HG02981 (cell line): ENCODE results near the gene PSAPL1.

ENCODE experiments used
- ATAC-seq: cut with Tn5 transposase; IDR thresholded peaks from one replicate; pipeline ENCODE4 v1.9.1; 2021; ENCODE audit warnings: mild to moderate bottlenecking, moderate library complexity; ENCODE audit not compliant: unreplicated experiment

Gene PSAPL1, protein sequence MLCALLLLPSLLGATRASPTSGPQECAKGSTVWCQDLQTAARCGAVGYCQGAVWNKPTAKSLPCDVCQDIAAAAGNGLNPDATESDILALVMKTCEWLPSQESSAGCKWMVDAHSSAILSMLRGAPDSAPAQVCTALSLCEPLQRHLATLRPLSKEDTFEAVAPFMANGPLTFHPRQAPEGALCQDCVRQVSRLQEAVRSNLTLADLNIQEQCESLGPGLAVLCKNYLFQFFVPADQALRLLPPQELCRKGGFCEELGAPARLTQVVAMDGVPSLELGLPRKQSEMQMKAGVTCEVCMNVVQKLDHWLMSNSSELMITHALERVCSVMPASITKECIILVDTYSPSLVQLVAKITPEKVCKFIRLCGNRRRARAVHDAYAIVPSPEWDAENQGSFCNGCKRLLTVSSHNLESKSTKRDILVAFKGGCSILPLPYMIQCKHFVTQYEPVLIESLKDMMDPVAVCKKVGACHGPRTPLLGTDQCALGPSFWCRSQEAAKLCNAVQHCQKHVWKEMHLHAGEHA

GRCh38 chr4:7434766-7435150, at the start of gene PSAPL1:
Gene PSAPL1, minus strand, starts transcription at chr4:7434930. Its CDS starts 51 bp downstream, at chr4:7434879.
- no peak for ATAC-seq

GRCh38 chr4:7481227-7481626, 46.5 kb upstream of the PSAPL1 start:
- ATAC-seq = no peak

- no peak for ATAC-seq
These were observed 45.7 kb upstream of the PSAPL1 start for GRCh38 chr4:7480423-7480822.

DNA sequence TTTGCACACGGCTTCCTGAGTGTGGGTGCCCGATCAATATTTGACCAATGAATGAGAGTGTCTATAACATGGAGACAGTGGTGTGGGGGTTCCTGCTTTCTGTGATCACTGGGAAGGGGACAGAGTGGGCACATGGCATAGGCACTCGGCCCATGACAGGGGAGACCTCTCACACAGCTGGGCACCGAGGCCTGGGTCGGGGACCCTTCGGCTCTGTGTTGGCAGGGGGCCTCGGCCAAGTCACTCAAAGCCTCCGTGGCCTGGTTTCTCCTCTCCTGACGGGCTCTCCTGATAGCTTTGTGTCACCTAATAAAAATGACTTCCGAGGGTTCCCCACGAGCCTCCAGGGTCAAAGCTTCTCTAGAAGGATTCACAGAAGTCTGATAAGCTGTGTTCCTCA, 43.9 kb upstream of the PSAPL1 start:
- ATAC-seq = no peak

DNA sequence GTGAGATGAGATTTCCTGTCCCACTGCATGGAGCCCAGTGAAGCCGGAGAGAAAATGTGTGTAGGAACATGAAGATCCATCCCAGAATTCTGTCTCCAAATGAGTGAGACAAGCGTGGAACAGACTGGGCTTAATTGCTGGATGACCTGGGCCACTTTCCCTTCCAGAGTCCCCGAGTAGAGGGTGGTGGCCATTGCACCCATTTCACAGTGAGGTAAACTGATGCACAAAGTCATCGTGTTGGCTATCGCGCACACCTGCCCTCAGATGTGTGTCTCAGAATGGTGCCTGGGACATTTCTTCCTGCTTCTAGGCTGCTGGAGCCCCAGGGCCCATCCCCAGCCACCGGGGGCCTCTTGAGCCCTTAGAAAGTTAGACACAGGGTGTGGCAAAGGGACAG, 43.0 kb upstream of the PSAPL1 start:
- no peak for ATAC-seq

DNA sequence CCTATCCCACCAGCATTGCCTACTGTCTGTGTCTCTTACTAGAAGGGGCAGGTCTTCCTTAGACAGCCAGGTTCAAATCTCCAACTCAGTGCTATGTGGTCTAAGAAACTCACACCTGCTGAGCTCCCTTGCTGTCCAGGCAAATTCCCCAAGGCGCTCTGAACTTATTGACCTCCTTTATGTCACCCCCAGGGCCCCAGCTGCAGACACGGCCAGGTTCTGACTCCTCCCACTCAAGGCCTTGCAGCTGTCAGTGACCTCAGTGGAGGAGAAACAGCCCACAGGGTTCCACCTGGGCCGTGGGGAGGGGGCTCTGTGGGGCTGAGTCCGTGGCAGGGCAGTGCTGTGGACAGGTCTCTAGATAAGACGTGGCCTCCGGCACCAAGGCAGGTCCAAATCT, 42.1 kb upstream of the PSAPL1 start:
- ATAC-seq = no peak

- ATAC-seq = no peak
These were observed 40.5 kb upstream of the PSAPL1 start for GRCh38 chr4:7475207-7475606.

- ATAC-seq = no peak
These were observed 39.6 kb upstream of the PSAPL1 start for GRCh38 chr4:7474320-7474719.

DNA sequence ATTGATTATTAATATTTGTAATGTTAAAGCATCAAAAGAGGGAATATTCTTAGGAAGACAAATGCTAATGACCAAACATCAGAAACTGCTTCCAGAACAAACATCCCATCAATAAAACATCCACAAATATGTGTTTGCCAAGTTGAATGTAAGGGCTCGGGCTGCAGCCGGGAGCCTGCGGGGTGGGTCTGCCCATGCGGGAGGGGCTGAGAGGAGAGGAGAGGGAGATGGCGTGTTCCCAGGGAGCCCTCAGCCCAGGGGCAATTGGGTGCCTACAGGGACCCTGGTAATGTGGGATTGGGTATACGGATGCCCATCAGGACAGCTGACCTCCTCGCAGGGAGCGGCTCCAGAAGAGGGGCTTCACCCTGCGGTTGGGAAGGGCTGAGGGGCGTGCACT, 38.4 kb upstream of the PSAPL1 start:
- ATAC-seq = no peak

- ATAC-seq = no peak
These were observed 37.8 kb upstream of the PSAPL1 start for GRCh38 chr4:7472442-7473013.

DNA sequence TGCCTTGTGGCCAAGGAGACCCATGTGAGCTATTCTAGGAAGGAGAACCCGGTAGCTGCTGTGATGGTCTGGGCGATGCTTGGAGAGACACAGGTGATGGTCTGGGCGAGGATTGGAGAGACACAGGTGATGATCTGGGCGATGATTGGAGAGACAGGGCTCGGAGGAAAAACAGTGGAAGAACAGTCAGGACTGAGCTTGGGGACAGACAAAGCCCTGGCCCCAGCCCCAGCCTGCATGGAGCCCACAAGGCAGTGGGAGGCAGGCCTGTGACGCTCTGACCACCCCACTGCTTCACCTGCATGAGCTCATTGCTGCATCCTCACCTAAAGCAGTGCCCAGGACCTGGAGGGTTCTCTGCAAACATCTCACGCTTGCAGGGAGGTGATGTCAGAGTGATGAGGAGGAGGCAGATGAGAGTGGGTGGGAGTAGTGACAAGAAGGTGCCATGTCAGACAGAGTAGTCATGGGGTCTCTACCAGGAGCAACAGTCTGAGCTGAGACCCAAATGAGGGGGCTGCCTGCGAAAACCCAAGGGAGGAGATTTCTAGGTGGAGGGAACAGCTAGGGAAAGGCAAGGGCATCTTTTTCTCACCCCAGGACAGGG, 35.9 kb upstream of the PSAPL1 start:
- no peak for ATAC-seq

DNA sequence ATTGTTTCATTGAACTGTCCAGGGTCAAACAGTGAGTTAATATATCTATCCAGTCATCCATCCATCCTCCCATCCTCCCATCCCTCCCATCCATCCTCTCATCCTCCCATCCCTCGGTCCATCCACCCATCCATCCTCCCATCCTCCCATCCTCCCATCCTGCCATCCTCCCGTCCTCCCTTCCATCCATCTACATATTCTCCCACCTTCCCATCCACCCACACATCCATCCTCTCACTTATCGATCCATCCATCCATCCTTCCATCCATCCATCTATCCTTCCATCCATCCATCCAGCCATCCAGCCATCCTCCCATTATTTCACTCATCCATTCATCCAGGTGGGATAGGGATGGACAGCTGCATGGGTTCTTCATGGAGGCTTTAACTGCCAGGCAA, 35.4 kb upstream of the PSAPL1 start:
- ATAC-seq = no peak

DNA sequence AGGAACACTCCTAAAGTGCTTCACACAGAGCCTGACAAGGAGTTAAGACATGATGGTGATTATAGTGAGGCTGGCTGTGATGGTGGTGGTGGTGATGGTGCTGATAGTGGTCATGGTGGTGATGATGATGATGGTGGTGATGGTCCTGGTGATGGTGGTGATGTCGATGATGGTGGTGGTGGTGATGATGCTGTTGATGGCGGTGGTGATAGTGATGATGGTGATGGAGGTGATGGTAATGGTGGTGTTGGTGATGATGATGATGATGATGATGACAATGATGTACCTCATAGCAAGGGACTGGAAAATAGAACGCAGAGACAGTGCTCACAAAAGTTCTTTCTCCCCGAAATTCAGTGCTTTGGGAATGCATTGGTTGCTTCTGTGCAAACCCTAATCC, 34.3 kb upstream of the PSAPL1 start:
- no peak for ATAC-seq

DNA sequence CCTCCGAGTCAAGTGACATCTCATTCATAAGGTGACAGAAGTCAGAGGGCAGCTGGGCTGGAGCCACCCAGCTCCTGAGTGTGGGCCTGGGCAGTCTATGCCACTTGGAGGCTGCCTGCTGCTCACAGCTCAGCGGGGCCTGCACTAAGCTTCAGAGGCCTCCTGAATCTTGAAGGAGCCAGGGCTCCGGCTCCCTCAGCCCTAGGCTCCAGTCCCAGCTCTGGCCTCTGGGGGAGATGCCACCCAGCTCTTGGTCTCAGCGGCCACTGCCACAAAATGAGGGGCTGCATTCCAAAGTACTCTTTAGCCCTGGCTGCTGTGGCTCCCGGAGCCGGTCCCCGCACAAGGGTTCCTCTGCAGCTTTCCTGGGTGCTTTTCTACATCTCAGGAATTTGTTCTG, 32.7 kb upstream of the PSAPL1 start:
- no peak for ATAC-seq

GRCh38 chr4:7466904-7467303, 32.2 kb upstream of the PSAPL1 start:
- ATAC-seq = no peak

- ATAC-seq = no peak
These were observed 31.5 kb upstream of the PSAPL1 start for GRCh38 chr4:7466215-7466614.

DNA sequence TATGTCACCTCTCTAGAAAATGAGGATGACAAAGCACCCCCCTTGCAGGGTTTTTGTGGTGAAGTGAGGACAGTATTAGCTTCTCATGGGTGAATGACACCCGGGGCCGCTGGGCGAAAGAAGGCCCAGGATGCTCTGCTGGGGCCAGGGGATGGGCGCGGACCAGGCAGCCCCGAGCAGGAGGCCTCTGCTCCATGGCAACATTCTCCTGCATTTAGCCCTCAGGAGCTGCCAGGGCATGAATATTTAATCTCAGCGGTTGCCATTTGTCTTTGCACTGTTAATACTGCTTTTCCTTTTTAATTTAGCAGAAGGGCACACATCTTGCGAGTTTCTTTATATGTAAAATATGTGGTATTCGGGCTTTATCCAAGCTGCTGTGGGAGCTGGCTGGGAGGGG, 30.3 kb upstream of the PSAPL1 start:
- ATAC-seq = no peak

GRCh38 chr4:7464259-7464655, 29.5 kb upstream of the PSAPL1 start:
- no peak for ATAC-seq

GRCh38 chr4:7463566-7464258, 29.0 kb upstream of the PSAPL1 start:
- no peak for ATAC-seq

GRCh38 chr4:7462509-7462971, 27.8 kb upstream of the PSAPL1 start:
- no peak for ATAC-seq

DNA sequence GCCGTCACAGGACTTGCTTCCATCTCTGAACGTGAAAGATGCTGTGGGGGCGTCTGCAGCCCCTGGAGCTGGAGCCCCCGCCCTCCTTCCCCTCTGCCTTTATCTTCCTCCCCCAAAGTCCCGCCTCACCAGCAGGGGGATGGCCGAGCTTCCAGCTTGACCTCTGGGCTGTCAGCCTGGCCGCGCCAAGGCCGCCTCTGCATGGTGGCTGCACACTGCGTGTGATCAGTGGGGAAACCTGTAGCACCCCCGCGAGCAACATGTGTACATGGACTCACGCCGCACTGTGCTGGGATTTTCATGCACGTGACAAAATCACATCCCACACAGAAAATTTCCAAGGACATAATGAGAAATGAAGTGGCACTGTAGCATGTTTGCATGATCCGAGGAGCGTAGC, 26.5 kb upstream of the PSAPL1 start:
- no peak for ATAC-seq
